WERI-Rb-1 (cell line): ENCODE results near the gene TPX2.

Source experiments
- DNase-seq: peaks from one replicate; pipeline ENCODE4 v3.0.0-alpha.2; 2020
- H3K27ac ChIP-seq: fragments of 250-450 bp; sonication (Bioruptor Pico); 2 replicates; pipeline ENCODE4 v1.5.1; 2020; ENCODE audit warnings: mild to moderate bottlenecking, moderate library complexity
- H3K27me3 ChIP-seq: fragments of 250-450 bp; sonication (Bioruptor Pico); 2 replicates; pipeline ENCODE4 v1.5.1; 2021; ENCODE audit warnings: mild to moderate bottlenecking, low read depth, moderate library complexity; ENCODE audit not compliant: insufficient read depth, severe bottlenecking
- H3K36me3 ChIP-seq: fragments of 250-450 bp; sonication (Bioruptor Pico); 2 replicates; pipeline ENCODE4 v1.5.1; 2020; ENCODE audit warnings: mild to moderate bottlenecking, moderate library complexity
- H3K4me3 ChIP-seq: 2 replicates; pipeline ENCODE4 v1.5.1; 2011; ENCODE audit warnings: low read depth, mild to moderate bottlenecking, control low read depth, low read length
- H3K9me3 ChIP-seq: fragments of 250-450 bp; sonication (Bioruptor Pico); 2 replicates; pipeline ENCODE4 v1.5.1; 2021; ENCODE audit warnings: mild to moderate bottlenecking, moderate library complexity; ENCODE audit not compliant: severe bottlenecking
- CTCF ChIP-seq: IDR thresholded peaks from 2 replicates; pipeline ENCODE4 v1.5.1; 2011; ENCODE audit warnings: low read depth, mild to moderate bottlenecking, control low read depth, inconsistent platforms, low read length

Gene TPX2

GRCh38 chr20:31709939-31710338 is 29.2 kb upstream of the TPX2 start:
- Histone ChIP-seq H3K27ac (no peak overlapping the region), H3K27me3 (no peaks in the 10 kb centered on the region), H3K4me3 (no peak overlapping the region), H3K36me3 (peaks cover 95% of the 10 kb centered on the region), H3K9me3 (no peaks in the 10 kb centered on the region)
- TF ChIP-seq CTCF, result no peak
- no peak for DNase-seq

GRCh38 chr20:31710423-31711108 is 28.5 kb upstream of the TPX2 start:
- peaks cover 94% of the 10 kb centered on the region for H3K36me3 ChIP-seq

GRCh38 chr20:31711179-31712111 is 27.6 kb upstream of the TPX2 start:
- H3K36me3 ChIP-seq, result peaks cover 94% of the 10 kb centered on the region
- no peak overlapping the region for H3K4me3 ChIP-seq
- H3K27me3 ChIP-seq, result no peaks in the 10 kb centered on the region
- H3K9me3 ChIP-seq, result no peaks in the 10 kb centered on the region
- peak overlapping the region; percentile 53 for H3K27ac ChIP-seq
- TF ChIP-seq CTCF, result no peak
- no peak for DNase-seq

More at GRCh38 chr20:31710423-31711108, 28.5 kb upstream of the TPX2 start:
- H3K27me3 ChIP-seq, result no peaks in the 10 kb centered on the region
- H3K9me3 ChIP-seq, result no peaks in the 10 kb centered on the region
- TF ChIP-seq CTCF, result no peak
- H3K27ac ChIP-seq, result peak overlapping the region; percentile 53
- no peak overlapping the region for H3K4me3 ChIP-seq
- DNase-seq, result peak; percentile 37

- TF ChIP-seq CTCF, result no peak
- peaks cover 94% of the 10 kb centered on the region for H3K36me3 ChIP-seq
- DNase-seq, result no peak
- peak overlapping the region; percentile 53 for H3K27ac ChIP-seq
- H3K9me3 ChIP-seq, result no peaks in the 10 kb centered on the region
- no peak overlapping the region for H3K4me3 ChIP-seq
- H3K27me3 ChIP-seq, result no peaks in the 10 kb centered on the region
Observed at GRCh38 chr20:31712112-31712553, 27.0 kb upstream of the TPX2 start.

- peak overlapping the region; percentile 53 for H3K27ac ChIP-seq
- no peak for TF ChIP-seq CTCF
- DNase-seq, result no peak
- no peaks in the 10 kb centered on the region for H3K9me3 ChIP-seq
- H3K27me3 ChIP-seq, result no peaks in the 10 kb centered on the region
- H3K36me3 ChIP-seq, result peaks cover 94% of the 10 kb centered on the region
- no peak overlapping the region for H3K4me3 ChIP-seq
Observed at GRCh38 chr20:31712564-31713311, 26.4 kb upstream of the TPX2 start.
